Measurements from ENCODE around the gene E2F7.

Gene E2F7

GRCh38 chr12:77064896-77065360, 441 bp downstream of the E2F7 start:
- DNase-seq (ENCODE audit: low spot score) = no peak

GRCh38 chr12:77062846-77063461, 2.4 kb downstream of the E2F7 start:
- DNase-seq (ENCODE audit: low spot score) = peak; percentile 43

GRCh38 chr12:77062396-77062795, 3.0 kb downstream of the E2F7 start:
- no peak for DNase-seq (ENCODE audit: low spot score)

DNA sequence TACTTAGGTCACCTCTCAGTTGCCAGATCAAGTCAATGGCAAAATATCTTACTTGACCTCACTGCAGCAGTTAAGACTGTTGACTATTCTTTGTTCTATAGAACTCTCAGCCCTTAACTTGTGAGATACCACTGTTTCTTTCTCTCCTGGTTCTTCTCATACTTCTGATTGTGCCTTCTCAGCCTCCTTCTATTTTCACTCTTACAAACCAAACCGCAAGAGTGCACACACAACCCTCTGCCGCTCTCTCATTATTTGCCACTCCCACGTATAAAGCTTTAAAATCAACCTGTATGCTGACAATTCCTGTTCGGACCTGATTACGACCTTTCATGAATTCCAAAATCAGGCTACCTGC, 4.5 kb downstream of the E2F7 start:
- DNase-seq (ENCODE audit: low spot score) = no peak

DNA sequence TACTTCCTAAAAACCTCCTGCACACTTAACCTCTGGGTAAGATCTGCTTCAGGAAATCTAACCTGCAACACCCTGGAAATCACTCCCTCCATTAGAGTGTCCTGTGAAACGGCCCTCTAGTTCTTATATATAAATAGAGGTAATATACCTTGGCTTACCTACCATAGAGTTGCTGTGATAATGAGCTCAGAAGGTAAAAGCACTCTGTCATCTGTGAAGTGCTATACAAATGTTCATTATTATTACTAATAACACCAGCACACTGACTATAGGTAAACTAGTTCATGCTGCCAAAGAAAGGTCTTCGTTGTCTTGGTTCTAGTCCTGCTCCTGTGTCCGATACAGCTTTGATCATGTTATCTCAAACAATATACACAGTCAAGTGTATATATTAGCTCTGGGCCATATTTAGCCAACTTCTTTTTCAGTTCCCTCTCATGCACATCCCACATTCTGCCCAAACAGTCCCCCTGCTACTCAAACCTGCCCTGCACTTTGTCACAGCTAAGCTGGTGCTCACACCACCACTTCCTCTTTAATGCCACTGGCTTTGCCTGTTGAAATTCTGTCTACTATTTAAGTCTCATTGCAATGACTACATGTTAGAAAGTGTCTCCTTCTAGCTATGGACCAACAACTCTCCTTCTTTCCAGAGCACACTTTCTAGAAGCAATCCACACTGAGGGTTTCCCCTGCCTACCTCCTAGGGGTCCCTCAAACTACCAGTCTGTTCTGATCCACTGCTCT, 5.1 kb downstream of the E2F7 start:
- DNase-seq (ENCODE audit: low spot score) = no peak

DNA sequence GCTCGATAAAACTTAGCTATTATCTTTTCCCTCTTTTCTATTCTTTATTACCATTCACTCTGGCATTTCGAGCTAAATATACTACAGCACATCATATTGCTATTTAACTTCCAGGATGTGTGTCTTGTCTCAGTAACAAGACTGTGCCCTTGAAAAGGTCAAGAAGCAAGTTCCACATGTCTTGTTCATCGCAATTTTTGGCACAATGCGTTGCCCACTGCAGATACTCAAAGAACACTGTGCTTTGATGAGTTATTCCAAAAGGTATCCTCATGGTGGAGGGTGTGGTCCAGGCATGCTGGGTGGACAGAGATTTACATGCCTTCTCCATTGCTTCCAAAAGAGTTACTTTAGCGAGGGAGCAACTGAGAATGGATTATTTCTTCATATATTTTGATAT, 6.6 kb downstream of the E2F7 start:
- peak; percentile 6 for DNase-seq (ENCODE audit: low spot score)

- no peak for DNase-seq (ENCODE audit: low spot score)
These were observed 10.5 kb downstream of the E2F7 start for GRCh38 chr12:77054851-77055250.

GRCh38 chr12:77053259-77053658, 12.1 kb downstream of the E2F7 start:
- DNase-seq (ENCODE audit: low spot score) = no peak

DNA sequence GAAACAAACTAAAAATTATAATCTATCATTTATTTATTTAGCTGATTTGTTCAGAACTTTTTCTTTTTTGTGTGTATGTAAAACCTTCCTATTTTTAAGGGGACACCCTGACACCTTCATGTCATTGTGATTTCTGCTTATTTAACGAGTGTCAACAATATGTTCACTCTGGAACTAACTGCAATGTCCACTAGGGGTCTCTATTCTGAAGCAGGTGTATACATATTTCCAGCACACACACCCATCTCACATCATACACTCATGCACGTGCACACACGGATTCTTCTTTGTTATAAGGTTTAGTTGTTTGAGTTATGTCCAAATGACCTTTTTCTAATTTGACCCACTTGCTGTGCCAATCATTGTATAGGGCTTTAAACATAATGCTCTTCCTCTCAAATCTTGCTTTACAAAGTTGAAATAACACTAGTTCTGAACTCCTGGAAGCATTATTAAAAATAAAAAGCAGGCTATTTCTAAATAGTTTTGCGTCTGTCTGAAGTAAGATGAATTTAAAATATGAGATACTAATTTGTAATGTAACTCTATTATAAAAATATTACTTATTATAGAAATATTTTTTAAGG, 15.5 kb downstream of the E2F7 start:
- DNase-seq (ENCODE audit: low spot score) = peak; percentile 74

DNA sequence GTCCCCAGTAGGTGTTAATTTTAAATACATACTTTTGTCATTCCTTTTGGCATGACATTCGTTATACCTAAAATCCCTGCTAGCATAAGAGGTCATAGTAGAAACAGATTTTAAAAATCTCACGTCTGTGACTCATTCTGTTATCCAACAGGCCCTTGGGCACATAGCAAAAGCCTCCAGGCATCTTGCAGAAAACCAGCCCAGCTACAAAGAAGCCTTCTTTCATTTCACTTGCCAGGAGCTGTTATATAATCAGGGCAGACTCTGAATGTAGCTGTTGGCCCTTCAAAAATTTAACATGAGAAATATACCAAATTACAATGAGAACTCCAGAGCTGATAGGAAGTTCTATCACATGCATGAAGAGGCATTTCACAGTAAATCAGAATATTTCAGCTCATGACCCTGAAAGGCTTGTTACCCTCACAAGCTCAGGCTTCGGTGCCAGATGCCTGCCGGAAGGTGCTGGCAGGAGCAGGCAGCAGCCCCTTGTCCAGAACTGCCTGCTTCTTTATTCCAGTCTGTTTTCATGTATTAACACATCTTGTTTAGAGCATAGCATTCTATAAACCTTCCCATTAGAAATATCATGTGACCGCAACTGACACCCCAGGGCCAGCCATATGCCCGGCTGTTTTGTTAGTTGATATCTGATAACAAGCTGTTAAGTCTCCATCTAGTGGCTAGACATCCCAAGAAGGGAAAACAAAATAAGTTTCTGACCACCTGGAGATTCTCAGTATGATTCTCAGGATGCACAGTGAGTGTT, 17.8 kb downstream of the E2F7 start:
- DNase-seq (ENCODE audit: low spot score) = no peak

DNA sequence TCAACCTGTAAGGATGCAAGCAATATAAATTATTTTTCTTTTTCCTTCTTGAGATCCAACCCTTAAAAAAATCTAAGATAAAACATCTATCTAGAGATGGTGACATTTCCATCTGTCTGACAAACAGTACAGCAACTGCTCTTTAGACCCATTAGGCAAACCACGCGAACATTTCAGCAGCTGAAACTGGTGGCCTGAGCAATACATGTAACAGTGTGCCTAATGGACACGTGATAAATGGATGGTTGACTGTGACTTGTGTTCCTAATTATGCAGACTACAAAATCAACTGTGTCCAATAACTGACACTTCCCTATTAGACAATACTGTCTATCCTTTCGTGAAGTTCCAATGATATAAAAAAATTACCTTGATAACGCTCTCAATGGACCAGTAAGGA, 18.9 kb downstream of the E2F7 start:
- DNase-seq (ENCODE audit: low spot score) = no peak

- DNase-seq (ENCODE audit: low spot score) = no peak
These were observed 20.2 kb downstream of the E2F7 start for GRCh38 chr12:77045183-77045582.

- no peak for DNase-seq (ENCODE audit: low spot score)
These were observed 20.6 kb downstream of the E2F7 start for GRCh38 chr12:77044721-77045120.

- no peak for DNase-seq (ENCODE audit: low spot score)
These were observed 22.5 kb downstream of the E2F7 start for GRCh38 chr12:77042833-77043232.

- no peak for DNase-seq (ENCODE audit: low spot score)
These were observed 25.1 kb downstream of the E2F7 start for GRCh38 chr12:77040231-77040630.

GRCh38 chr12:77035226-77035625, 30.1 kb downstream of the E2F7 start:
- DNase-seq (ENCODE audit: low spot score) = no peak

- no peak for DNase-seq (ENCODE audit: low spot score)
These were observed 31.5 kb downstream of the E2F7 start for GRCh38 chr12:77033658-77034536.

DNA sequence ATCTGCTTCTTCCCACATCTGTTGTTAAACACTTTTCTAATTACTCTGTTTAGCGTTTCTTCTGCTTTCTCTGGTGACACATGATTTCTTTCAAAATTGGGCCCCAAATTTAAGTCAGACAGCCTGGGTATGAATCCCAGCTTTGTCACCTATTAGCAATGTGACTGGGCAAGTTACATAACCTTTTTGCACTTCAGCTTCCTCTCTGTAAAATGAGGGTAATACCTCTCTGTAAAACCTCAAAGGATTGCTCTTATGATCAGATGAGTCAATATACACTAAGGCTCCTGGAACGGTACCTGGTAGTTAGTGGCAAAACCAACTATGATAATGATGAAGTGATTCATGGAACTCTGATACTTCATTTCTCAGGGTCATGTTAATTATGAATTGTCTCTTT, 33.0 kb downstream of the E2F7 start:
- peak; percentile 96 for DNase-seq (ENCODE audit: low spot score)

- peak; percentile 91 for DNase-seq (ENCODE audit: low spot score)
These were observed 33.6 kb downstream of the E2F7 start for GRCh38 chr12:77031745-77032144.

GRCh38 chr12:77025782-77026314, 39.5 kb downstream of the E2F7 start:
- no peak for DNase-seq (ENCODE audit: low spot score)

- no peak for DNase-seq (ENCODE audit: low spot score)
These were observed 41.9 kb downstream of the E2F7 start for GRCh38 chr12:77023501-77023900.
